Chondrocyte (in vitro differentiated cells): ENCODE measurements around the gene DNAJC7. TPM values are rescaled to one million over a fixed set of nuclear protein-coding genes. Genes with fewer than 3 reads are reported as not detected.

ENCODE experiments used
- DNase-seq: peaks from one replicate; pipeline ENCODE4 v3.0.0; 2021; ENCODE audit warnings: mixed read lengths, low spot score
- H3K27ac Mint-ChIP-seq: one replicate; pipeline ENCODE4 v1.8.0; 2021; ENCODE audit warnings: mild to moderate bottlenecking, moderate library complexity, mixed read lengths; ENCODE audit not compliant: unreplicated experiment
- H3K27me3 Mint-ChIP-seq: 2 replicates; pipeline ENCODE4 v1.8.0; 2021; ENCODE audit warnings: low read depth, mixed read lengths
- H3K36me3 Mint-ChIP-seq: 2 replicates; pipeline ENCODE4 v1.8.0; 2021; ENCODE audit warnings: low read depth, mixed read lengths
- H3K4me1 Mint-ChIP-seq: 2 replicates; pipeline ENCODE4 v1.8.0; 2021; ENCODE audit warnings: low read depth, mild to moderate bottlenecking, mixed read lengths
- H3K4me3 Mint-ChIP-seq: one replicate; pipeline ENCODE4 v1.8.0; 2021; ENCODE audit warnings: mild to moderate bottlenecking, moderate library complexity, mixed read lengths; ENCODE audit not compliant: unreplicated experiment
- H3K9me3 Mint-ChIP-seq: 2 replicates; pipeline ENCODE4 v1.8.0; 2021; ENCODE audit warnings: low read depth, mixed read lengths
- CTCF ChIP-seq: fragments of 200-600 bp; sonication (generic); IDR thresholded peaks from 2 replicates; pipeline ENCODE4 v1.5.0; 2021; ENCODE audit warnings: antibody characterized with exemption, mild to moderate bottlenecking, moderate library complexity
- total RNA-seq: library from RNA; stranded (reverse); gene quantifications from 3 replicates; pipeline ENCODE4 v1.2.1, GENCODE V29; 2021

The DNAJC7 gene
- total RNA-seq, 1 donor from 2014 or later, result 51.2 TPM

- no peak for DNase-seq
- no peaks in the 10 kb centered on the region for H3K27me3 Mint-ChIP-seq
- H3K27ac Mint-ChIP-seq, result no peak overlapping the region
- H3K4me1 Mint-ChIP-seq, result no peaks in the 10 kb centered on the region
- no peaks in the 10 kb centered on the region for H3K9me3 Mint-ChIP-seq
- no peaks in the 10 kb centered on the region for H3K36me3 Mint-ChIP-seq
- TF ChIP-seq CTCF, result no peak
- H3K4me3 Mint-ChIP-seq, result no peak overlapping the region
Measured at GRCh38 chr17:42041619-42042018, 24.4 kb upstream of the DNAJC7 start.

- no peaks in the 10 kb centered on the region for H3K4me1 Mint-ChIP-seq
- no peak overlapping the region for H3K4me3 Mint-ChIP-seq
- DNase-seq, result peak; percentile 75
- no peaks in the 10 kb centered on the region for H3K27me3 Mint-ChIP-seq
- TF ChIP-seq CTCF, result no peak
- no peaks in the 10 kb centered on the region for H3K9me3 Mint-ChIP-seq
- no peak overlapping the region for H3K27ac Mint-ChIP-seq
- no peaks in the 10 kb centered on the region for H3K36me3 Mint-ChIP-seq
Measured at GRCh38 chr17:42040818-42041217, 23.6 kb upstream of the DNAJC7 start.

GRCh38 chr17:42039794-42040763, 22.8 kb upstream of the DNAJC7 start:
- TF ChIP-seq CTCF, result no peak
- Mint-ChIP-seq H3K27ac (no peak overlapping the region), H3K4me1 (no peaks in the 10 kb centered on the region), H3K4me3 (no peak overlapping the region), H3K9me3 (no peaks in the 10 kb centered on the region), H3K27me3 (no peaks in the 10 kb centered on the region), H3K36me3 (no peaks in the 10 kb centered on the region)
- peak; percentile 92 for DNase-seq

- Mint-ChIP-seq H3K27ac (no peak overlapping the region), H3K9me3 (no peaks in the 10 kb centered on the region), H3K27me3 (no peaks in the 10 kb centered on the region), H3K4me1 (no peaks in the 10 kb centered on the region), H3K4me3 (no peak overlapping the region), H3K36me3 (no peaks in the 10 kb centered on the region)
- no peak for DNase-seq
- no peak for TF ChIP-seq CTCF
Measured at GRCh38 chr17:42038221-42038973, 21.2 kb upstream of the DNAJC7 start.

GRCh38 chr17:42034059-42034458, 16.8 kb upstream of the DNAJC7 start:
- Mint-ChIP-seq H3K4me1 (no peaks in the 10 kb centered on the region), H3K36me3 (no peaks in the 10 kb centered on the region), H3K27me3 (peaks cover 3% of the 10 kb centered on the region), H3K27ac (no peak overlapping the region), H3K9me3 (no peaks in the 10 kb centered on the region), H3K4me3 (no peak overlapping the region)
- no peak for TF ChIP-seq CTCF
- no peak for DNase-seq
